RWPE1 (cell line): ENCODE data around the gene COL28A1.

Experiments used
- CTCF ChIA-PET: fragments of 350-600 bp; sonication (Branson Sonifier 250); formaldehyde crosslinking; extraction: SDS; loops from one replicate; lab custom pipeline; 2021; lab: Yijun Ruan, JAX
- POLR2A ChIA-PET: fragments of 400-600 bp; formaldehyde crosslinking; extraction: SDS; loops from one replicate; lab custom pipeline; 2020; ENCODE audit warnings: antibody characterized with exemption; ENCODE audit not compliant: low non-redundant PET; lab: Yijun Ruan, JAX
- DNase-seq: peaks from one replicate; pipeline ENCODE4 v3.0.0; 2012; ENCODE audit warnings: low spot score
- H3K27ac ChIP-seq: fragments of 450-650 bp; 2 replicates; pipeline ENCODE4 v1.5.1; 2017
- CTCF ChIP-seq: fragments of 450-650 bp; conservative IDR thresholded peaks from 2 replicates; pipeline ENCODE4 v1.5.1; 2017; ENCODE audit warnings: low read depth, mild to moderate bottlenecking

The COL28A1 gene

DNA sequence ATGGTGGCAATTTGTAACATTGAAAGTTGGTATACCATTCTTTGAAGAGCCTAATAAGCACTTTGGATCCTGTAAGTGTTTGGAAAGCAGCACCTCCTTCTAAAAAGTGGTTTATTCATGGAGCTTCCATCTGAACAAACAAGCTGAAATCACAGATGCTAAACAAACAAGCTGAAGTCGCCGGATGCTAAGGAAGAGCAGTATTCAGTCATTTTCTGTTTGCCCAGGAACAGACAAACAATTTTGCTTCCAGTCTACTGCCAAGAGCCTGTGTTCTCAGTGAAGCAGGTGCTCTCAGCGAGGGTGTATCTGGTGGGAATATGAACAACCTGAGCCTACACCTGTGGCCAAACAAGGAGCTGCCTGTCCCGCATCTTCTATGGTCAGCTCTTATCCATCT is 6.3 kb downstream of the COL28A1 start:
- POLR2A ChIA-PET = interaction anchor here (0.7 kb wide), 1 partner anchor 108 kb away, joined by 4 read pairs; no protein-coding TSS in a partner anchor
- H3K27ac ChIP-seq = no peak overlapping the region
- no peak for DNase-seq
- no peak for TF ChIP-seq CTCF
- CTCF ChIA-PET = interaction anchor here (0.8 kb wide), 1 partner anchor 13 kb away, joined by 3 read pairs; no protein-coding TSS in a partner anchor

- POLR2A ChIA-PET = no interaction called here
- CTCF ChIA-PET = no interaction called here
Observed at GRCh38 chr7:7527047-7527446, 8.6 kb downstream of the COL28A1 start.

DNA sequence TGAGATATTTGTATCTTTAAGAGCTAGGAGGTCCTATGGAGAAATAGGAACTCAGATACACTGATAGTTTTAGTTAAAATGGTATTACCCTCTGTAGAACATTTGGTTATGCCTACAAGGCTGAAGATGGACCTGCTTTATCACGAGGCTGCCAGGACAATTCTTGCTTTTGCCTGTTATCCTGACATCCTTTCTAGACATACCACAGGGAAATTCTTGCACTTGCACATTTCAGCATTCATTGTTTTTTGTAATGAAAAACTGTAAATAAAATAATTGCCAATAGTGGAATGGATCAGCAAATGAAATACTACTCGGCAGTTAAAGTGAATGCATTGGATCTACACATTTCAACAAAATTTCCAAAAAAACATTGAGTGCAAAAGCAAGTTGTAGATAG is 9.7 kb downstream of the COL28A1 start:
- DNase-seq = no peak
- H3K27ac ChIP-seq = no peak overlapping the region
- TF ChIP-seq CTCF = no peak
- CTCF ChIA-PET = no interaction called here
- POLR2A ChIA-PET = no interaction called here

More at GRCh38 chr7:7527047-7527446, 8.6 kb downstream of the COL28A1 start:
- DNase-seq = no peak
- no peak overlapping the region for H3K27ac ChIP-seq
- no peak for TF ChIP-seq CTCF

DNA sequence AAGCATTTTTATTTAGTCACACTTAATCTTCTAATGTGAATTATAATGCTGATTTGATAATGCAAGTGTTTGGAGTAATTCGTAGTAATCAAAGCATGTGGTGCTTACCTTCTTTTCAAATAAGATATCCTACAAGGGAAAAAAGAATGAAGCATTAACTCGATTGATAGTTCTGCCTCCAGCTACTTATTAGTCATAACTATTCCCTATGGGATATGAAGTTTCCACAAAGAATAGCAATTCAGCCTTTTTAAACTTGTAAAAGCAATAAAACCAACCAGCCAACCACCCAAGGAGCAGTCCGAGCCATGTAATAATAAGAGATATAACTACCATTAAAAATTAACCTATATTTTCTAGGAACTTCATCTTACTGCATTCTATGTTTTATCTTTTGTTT is 11.6 kb downstream of the COL28A1 start:
- TF ChIP-seq CTCF = no peak
- CTCF ChIA-PET = interaction anchor here (0.6 kb wide), 1 partner anchor 723 kb away, joined by 3 read pairs; no protein-coding TSS in a partner anchor
- H3K27ac ChIP-seq = no peak overlapping the region
- no peak for DNase-seq
- POLR2A ChIA-PET = no interaction called here

- DNase-seq = no peak
- POLR2A ChIA-PET = no interaction called here
- CTCF ChIA-PET = no interaction called here
- no peak for TF ChIP-seq CTCF
- H3K27ac ChIP-seq = no peak overlapping the region
Observed at GRCh38 chr7:7522421-7522820, 13.3 kb downstream of the COL28A1 start.

- ChIA-PET POLR2A (no interaction called here), CTCF (interaction anchor here (0.5 kb wide), 1 partner anchor 549 kb away, joined by 3 read pairs; no protein-coding TSS in a partner anchor)
- no peak for DNase-seq
- H3K27ac ChIP-seq = no peak overlapping the region
- TF ChIP-seq CTCF = no peak
Observed at GRCh38 chr7:7521259-7521658, 14.4 kb downstream of the COL28A1 start.

GRCh38 chr7:7519528-7519927 is 16.1 kb downstream of the COL28A1 start:
- ChIA-PET POLR2A (no interaction called here), CTCF (interaction anchor here (1.1 kb wide), 1 partner anchor 95 kb away, joined by 3 read pairs; no protein-coding TSS in a partner anchor)
- DNase-seq = no peak
- no peak for TF ChIP-seq CTCF
- H3K27ac ChIP-seq = no peak overlapping the region
